ENCODE data around the gene RASA1. TPM values are rescaled to one million over a fixed set of nuclear protein-coding genes. Genes with fewer than 3 reads are reported as not detected.
"Not testable (repeated sequence)": the region's sequence is repeated elsewhere in the genome, so short reads cannot be mapped to it uniquely, and the experiment has no call there.

The RASA1 gene
- total RNA-seq, 4 donors from 2014 or later = 22.3 to 33.3 (median 28.2) TPM

DNA sequence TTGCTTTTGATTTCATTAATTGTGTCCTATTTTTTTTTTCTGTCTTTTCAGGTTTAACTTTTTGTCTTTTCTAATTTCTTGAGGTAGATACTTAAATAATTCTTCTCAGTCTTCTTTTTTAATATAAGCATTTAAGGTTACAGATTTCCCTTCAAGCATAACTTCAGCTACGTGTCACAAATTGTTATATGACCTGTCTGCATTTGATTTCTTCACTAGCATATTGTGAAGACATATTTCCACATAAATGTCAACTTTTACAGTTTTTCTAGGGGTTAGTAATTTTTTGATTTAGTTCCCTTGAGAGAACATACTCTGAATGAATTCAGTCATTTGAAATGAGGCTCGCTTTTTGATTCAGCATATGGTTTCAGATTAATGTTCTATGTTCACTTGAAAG lies 35.6 kb downstream of the RASA1 start:
- H3K27ac ChIP-seq = no peak overlapping the region
- in situ Hi-C loops (cut with MboI; ENCODE audit: low pct_ligation_motif_present in 1 of 4, low pct_unique_long_range_greater_than_20kb in 1 of 4, low sequenced_read_pairs in 3 of 4) (no loop called here), intact Hi-C loops (cut with DNase I; ENCODE audit: low total_unique reads) (loop anchor here (1.0 kb wide), 1 partner anchor 10 kb away; no protein-coding TSS in a partner anchor)
- H3K9me3 ChIP-seq = no peaks in the 10 kb centered on the region
- no peaks in the 10 kb centered on the region for H3K27me3 ChIP-seq
- WGBS, 2 donors (ENCODE audit: low coverage in 1 of 2) = 83 to 95% methylated on average over 2 of the region's 2 CpGs
- no peak overlapping the region for H3K4me3 ChIP-seq
- TF ChIP-seq, protein P1, sequence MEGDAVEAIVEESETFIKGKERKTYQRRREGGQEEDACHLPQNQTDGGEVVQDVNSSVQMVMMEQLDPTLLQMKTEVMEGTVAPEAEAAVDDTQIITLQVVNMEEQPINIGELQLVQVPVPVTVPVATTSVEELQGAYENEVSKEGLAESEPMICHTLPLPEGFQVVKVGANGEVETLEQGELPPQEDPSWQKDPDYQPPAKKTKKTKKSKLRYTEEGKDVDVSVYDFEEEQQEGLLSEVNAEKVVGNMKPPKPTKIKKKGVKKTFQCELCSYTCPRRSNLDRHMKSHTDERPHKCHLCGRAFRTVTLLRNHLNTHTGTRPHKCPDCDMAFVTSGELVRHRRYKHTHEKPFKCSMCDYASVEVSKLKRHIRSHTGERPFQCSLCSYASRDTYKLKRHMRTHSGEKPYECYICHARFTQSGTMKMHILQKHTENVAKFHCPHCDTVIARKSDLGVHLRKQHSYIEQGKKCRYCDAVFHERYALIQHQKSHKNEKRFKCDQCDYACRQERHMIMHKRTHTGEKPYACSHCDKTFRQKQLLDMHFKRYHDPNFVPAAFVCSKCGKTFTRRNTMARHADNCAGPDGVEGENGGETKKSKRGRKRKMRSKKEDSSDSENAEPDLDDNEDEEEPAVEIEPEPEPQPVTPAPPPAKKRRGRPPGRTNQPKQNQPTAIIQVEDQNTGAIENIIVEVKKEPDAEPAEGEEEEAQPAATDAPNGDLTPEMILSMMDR (IDR thresholded peaks at IDR 0.05) = no peak
- TF ChIP-seq POLR2AphosphoS5 (IDR thresholded peaks at IDR 0.05) = no peak
- TF ChIP-seq EP300 (IDR thresholded peaks at IDR 0.05; ENCODE audit: low read depth) = no peak
- TF ChIP-seq POLR2A (IDR thresholded peaks at IDR 0.05) = no peak
- no peak for DNase-seq
- peaks cover 0 to 9% (median 3%) of the 10 kb centered on the region in 4 donors for H3K36me3 ChIP-seq
- H3K4me1 ChIP-seq = peaks cover 0 to 9% (median 1%) of the 10 kb centered on the region in 4 donors

DNA sequence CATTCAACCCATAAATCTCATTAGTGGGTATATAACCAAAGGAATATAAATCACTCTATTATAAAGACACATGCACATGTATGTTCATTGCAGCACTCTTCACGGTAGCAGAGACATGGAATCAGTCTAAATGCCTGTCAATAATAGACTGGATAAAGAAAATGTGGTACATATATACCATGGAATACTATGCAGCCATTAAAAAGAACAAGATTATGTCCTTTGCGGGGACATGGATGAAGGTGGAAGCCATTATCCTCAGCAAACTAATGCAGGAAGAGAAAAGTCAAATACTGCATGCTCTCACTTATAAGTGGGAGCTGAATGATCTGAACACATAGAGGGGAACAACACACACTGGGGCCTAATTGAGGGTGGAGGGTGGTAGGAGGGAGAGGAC lies 38.4 kb downstream of the RASA1 start:
- H3K27ac ChIP-seq; DNase-seq; in situ Hi-C loops (cut with MboI; ENCODE audit: low pct_ligation_motif_present in 1 of 4, low pct_unique_long_range_greater_than_20kb in 1 of 4, low sequenced_read_pairs in 3 of 4); H3K9me3 ChIP-seq; H3K4me1 ChIP-seq; H3K27me3 ChIP-seq; H3K4me3 ChIP-seq; intact Hi-C loops (cut with DNase I; ENCODE audit: low total_unique reads); H3K36me3 ChIP-seq: not testable (repeated sequence)
- WGBS, 2 donors (ENCODE audit: low coverage in 1 of 2) = 96 to 100% methylated on average over 2 of the region's 2 CpGs

DNA sequence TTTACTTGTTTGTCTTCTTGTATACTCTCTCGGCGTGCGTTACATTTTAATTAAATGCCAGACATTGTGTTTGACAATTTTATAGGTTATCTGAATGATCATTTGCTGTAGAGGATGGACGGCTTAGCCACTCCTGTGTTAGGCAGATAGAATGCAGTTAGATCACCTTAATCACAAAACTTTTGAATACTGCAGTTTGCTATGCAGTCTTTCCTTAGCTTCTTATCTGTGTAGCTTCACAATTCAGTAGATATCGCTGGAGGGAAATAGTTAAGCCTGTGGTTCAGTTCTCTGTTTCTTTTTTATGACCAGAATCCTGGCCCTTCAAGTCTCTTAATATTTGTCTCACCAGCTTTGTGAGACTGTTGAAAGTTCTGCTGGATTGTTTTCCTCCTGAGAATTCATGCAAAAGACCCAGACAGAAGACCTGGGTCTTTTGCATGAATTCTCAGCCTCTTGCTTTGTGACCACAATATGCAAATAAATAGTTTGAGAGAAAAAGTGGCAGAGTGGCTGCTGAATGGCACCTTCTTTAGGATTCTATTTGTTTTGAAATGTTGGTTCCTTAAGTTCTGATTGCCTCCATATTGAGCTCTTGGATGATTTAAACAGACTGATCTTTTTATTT lies 40.2 kb downstream of the RASA1 start:
- 86 to 90% methylated on average over 4 to 5 of the region's 5 CpGs for WGBS, 2 donors (ENCODE audit: low coverage in 1 of 2)
- intact Hi-C loops (cut with DNase I; ENCODE audit: low total_unique reads) = no loop called here
- H3K4me1 ChIP-seq = peaks cover 0 to 18% (median 7%) of the 10 kb centered on the region in 4 donors

DNA sequence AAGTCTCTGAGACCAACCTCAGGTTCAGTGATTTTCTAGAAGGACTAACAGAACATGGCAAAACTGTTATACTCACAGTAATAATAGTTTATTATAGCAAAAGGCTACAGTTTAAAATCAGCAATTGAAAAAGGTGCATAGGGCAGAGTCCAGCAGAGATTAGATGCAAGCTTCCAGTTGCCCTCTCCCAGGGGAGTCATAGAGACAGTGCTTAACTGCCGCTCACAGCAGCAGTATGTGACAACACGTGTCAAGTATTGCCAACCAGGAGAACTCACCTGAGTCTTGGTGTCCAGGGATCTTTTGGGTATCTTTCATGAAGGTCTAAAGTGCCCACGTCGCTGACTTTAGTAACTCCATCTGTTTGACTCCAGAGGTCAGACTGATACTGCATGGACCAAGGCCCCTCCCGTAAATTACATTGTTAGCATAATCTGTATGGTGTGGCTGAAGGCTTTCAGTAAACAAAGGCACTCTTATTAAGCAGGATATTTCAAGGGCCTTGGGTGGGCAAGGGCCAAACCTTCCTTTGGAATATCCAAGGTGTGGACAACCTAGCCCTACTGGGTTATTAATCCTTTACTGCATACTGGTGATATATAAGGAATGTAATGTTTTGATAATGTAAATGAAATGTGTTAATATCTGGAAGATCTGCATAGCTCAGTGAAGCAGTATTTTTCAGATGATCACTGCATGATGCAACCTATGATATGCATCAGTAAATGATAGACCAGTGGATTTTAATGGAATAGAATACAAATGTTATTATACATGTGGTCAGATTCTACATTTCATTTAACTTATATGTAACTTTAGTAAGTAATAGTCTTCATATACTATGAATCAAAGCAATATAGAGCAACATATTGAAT lies 44.0 kb downstream of the RASA1 start:
- no peaks in the 10 kb centered on the region for H3K27me3 ChIP-seq
- no peak overlapping the region for H3K27ac ChIP-seq
- WGBS, 2 donors (ENCODE audit: low coverage in 1 of 2) = 50 to 51% methylated on average over 1 to 5 of the region's 5 CpGs
- H3K9me3 ChIP-seq = no peaks in the 10 kb centered on the region
- peaks cover 0 to 36% (median 10%) of the 10 kb centered on the region in 4 donors for H3K4me1 ChIP-seq
- DNase-seq = no peak
- no peak overlapping the region for H3K4me3 ChIP-seq
- TF ChIP-seq POLR2AphosphoS5 (IDR thresholded peaks at IDR 0.05) (no peak), POLR2A (IDR thresholded peaks at IDR 0.05) (no peak), EP300 (IDR thresholded peaks at IDR 0.05; ENCODE audit: low read depth) (no peak)
- TF ChIP-seq, protein P1 (IDR thresholded peaks at IDR 0.05) = no peak
- intact Hi-C loops (cut with DNase I; ENCODE audit: low total_unique reads) (no loop called here), in situ Hi-C loops (cut with MboI; ENCODE audit: low pct_ligation_motif_present in 1 of 4, low pct_unique_long_range_greater_than_20kb in 1 of 4, low sequenced_read_pairs in 3 of 4) (no loop called here)
- H3K36me3 ChIP-seq = no peaks in the 10 kb centered on the region

More for the DNA sequence above, 40.2 kb downstream of the RASA1 start:
- Histone ChIP-seq H3K27ac (no peak overlapping the region), H3K9me3 (no peaks in the 10 kb centered on the region), H3K27me3 (no peaks in the 10 kb centered on the region), H3K4me3 (no peak overlapping the region), H3K36me3 (peaks cover 0 to 9% (median 3%) of the 10 kb centered on the region in 4 donors)
- TF ChIP-seq POLR2AphosphoS5 (IDR thresholded peaks at IDR 0.05) (no peak), POLR2A (IDR thresholded peaks at IDR 0.05) (no peak), EP300 (IDR thresholded peaks at IDR 0.05; ENCODE audit: low read depth) (no peak)
- TF ChIP-seq, protein P1 (IDR thresholded peaks at IDR 0.05) = no peak
- no peak for DNase-seq
- in situ Hi-C loops (cut with MboI; ENCODE audit: low pct_ligation_motif_present in 1 of 4, low pct_unique_long_range_greater_than_20kb in 1 of 4, low sequenced_read_pairs in 3 of 4) = no loop called here
